ENCODE results near the gene ACP1.

Gene ACP1

DNA sequence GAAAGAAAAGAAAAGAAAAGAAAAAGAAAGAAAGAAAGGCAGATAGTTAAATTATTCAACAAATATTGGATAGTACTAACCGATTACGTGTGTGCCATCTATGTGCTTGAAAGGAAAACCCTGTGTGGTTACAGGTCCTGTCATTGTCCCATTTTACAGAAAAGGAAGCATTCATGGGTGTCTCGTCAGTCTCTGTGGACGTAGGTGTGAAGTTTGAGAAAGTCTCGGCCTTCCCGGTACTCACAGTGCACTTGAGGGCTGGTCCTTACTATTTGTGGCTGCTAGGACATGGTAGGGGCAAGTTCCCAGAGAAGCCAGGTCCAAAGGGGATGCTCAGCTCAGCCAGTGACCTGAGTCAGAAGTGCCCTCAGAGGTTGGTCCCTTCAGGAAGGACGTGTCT lies 20.2 kb upstream of the ACP1 start:
- Mint-ChIP-seq H3K4me1 (ENCODE audit: low read depth) (no peaks in the 10 kb centered on the region), H3K27me3 (no peaks in the 10 kb centered on the region), H3K9me3 (no peaks in the 10 kb centered on the region), H3K27ac (no peak overlapping the region), H3K36me3 (ENCODE audit: low read depth) (peaks cover 49% of the 10 kb centered on the region), H3K4me3 (no peak overlapping the region)
- intact Hi-C loops (cut with micrococcal nuclease): no loop called here

DNA sequence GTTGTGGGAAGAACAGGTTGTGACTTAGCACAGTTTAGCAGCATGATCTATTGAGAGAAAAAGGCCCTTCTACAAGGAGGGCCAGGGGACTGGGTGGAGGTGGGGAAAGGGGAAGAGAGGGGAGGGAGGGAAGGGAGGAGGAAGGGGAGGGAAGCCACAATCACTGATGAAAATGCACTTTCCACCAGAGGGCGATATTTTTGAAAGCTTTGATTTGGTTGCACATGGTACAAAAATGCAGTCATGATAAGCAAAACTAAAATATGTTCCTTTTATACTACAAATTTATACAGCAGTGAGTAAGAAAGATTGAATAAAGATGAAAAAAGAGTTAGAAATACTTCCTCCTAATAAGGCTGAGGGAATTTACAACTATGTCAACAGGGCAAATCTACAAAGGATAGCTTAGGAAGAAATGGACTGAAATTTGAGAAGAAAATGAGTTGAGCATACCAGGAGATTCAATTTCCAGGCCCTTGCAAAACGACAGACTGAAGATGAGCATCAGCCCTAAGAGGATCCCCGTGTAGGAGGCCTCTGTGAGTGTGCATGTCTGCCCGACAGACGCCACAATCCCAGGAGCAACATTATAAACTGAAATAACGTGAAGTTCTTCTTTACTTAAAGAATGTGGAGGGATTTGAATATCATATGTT lies 18.1 kb upstream of the ACP1 start:
- H3K4me1 Mint-ChIP-seq (ENCODE audit: low read depth): no peaks in the 10 kb centered on the region
- no peaks in the 10 kb centered on the region for H3K27me3 Mint-ChIP-seq
- H3K9me3 Mint-ChIP-seq: no peaks in the 10 kb centered on the region
- intact Hi-C loops (cut with micrococcal nuclease): loop anchor here (2.0 to 5.0 kb wide), 2 partner anchors 46 to 390 kb away; no protein-coding TSS in a partner anchor
- H3K4me3 Mint-ChIP-seq: no peak overlapping the region
- peaks cover 30% of the 10 kb centered on the region for H3K36me3 Mint-ChIP-seq (ENCODE audit: low read depth)
- no peak overlapping the region for H3K27ac Mint-ChIP-seq

DNA sequence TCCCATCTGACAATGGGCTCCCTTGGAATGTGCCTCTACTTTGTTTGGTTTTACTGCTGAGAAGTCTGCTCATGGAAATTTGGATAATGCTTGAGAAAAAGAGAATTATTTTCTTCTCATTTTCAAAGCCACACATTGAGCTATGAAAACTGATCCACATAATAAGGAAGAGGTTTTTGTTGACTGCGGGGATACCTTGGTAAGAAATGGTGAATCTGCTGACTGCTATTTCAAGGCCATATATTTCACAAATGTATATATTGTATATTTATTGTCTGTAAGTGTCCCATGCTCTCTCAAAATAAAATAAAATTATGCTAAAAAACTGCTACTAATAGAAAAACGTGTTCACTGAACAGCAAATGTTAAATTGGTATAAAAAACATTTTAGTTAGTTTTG lies 16.0 kb upstream of the ACP1 start:
- intact Hi-C loops (cut with micrococcal nuclease): loop anchor here (5.0 kb wide), 1 partner anchor 44 kb away; no protein-coding TSS in a partner anchor
- Mint-ChIP-seq H3K4me3 (no peak overlapping the region), H3K4me1 (ENCODE audit: low read depth) (no peaks in the 10 kb centered on the region)

DNA sequence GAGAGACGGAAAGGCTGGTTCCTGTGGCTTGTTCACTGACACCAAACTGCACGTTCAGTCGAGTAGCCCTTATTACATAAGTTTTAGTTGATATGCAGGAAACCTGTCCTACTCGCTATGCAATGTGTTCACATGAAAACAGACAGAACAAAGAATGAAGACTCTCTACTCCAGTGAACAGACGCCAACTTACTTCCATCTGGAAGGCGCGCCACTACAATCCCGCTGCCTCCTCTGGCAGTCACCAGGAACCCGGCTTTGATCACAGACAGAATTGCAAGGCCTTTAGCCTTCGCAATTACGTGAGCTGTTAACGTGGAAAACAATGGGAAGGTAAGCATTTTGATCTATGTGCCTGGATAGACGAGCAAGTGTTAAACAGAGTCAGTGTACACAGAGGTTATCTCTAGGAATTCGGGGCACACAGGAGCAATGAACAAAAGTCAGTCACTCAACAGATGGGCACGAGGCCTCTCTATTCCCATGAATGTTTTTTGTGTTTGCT lies 15.2 kb upstream of the ACP1 start:
- intact Hi-C loops (cut with micrococcal nuclease): loop anchor here (5.0 kb wide), 1 partner anchor 43 kb away; no protein-coding TSS in a partner anchor
- H3K4me3 Mint-ChIP-seq: no peak overlapping the region
- no peaks in the 10 kb centered on the region for H3K9me3 Mint-ChIP-seq
- no peaks in the 10 kb centered on the region for H3K27me3 Mint-ChIP-seq
- no peaks in the 10 kb centered on the region for H3K4me1 Mint-ChIP-seq (ENCODE audit: low read depth)
- H3K36me3 Mint-ChIP-seq (ENCODE audit: low read depth): peaks cover 11% of the 10 kb centered on the region
- H3K27ac Mint-ChIP-seq: no peak overlapping the region

More for the DNA sequence above, 16.0 kb upstream of the ACP1 start:
- no peaks in the 10 kb centered on the region for H3K9me3 Mint-ChIP-seq
- no peaks in the 10 kb centered on the region for H3K27me3 Mint-ChIP-seq
- no peak overlapping the region for H3K27ac Mint-ChIP-seq
- peaks cover 20% of the 10 kb centered on the region for H3K36me3 Mint-ChIP-seq (ENCODE audit: low read depth)

DNA sequence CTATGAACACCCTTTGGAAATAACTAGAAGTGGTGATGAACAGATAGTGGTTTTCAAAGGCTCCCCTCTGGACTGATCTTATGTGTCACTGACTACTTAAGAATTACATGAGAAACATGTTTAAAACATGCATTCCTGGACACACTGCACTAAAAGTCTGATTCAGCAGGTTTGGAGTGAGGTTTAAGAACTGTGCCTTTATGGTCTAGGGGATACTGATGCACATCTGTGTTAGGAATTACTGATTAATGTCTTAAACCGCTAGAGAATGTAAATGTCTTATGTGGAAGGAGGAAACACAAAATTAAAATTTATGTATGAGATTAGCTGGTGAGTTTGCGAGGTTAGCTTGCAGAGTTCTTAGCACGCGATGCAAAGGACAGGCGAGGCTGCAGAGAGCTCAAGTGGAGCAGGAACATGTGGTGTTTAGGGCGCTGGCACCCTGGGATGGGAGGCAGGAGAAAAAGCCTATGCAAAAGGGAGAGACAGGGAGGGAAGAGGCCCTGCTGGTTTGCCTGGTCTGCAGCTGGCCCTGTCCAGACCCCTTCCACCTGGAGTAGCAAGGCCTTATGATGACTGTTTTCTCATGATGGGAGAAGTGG lies 12.6 kb upstream of the ACP1 start:
- Mint-ChIP-seq H3K4me1 (ENCODE audit: low read depth) (no peaks in the 10 kb centered on the region), H3K27ac (no peak overlapping the region), H3K4me3 (no peak overlapping the region), H3K9me3 (no peaks in the 10 kb centered on the region), H3K36me3 (ENCODE audit: low read depth) (peaks cover 4% of the 10 kb centered on the region), H3K27me3 (no peaks in the 10 kb centered on the region)
- intact Hi-C loops (cut with micrococcal nuclease): no loop called here

DNA sequence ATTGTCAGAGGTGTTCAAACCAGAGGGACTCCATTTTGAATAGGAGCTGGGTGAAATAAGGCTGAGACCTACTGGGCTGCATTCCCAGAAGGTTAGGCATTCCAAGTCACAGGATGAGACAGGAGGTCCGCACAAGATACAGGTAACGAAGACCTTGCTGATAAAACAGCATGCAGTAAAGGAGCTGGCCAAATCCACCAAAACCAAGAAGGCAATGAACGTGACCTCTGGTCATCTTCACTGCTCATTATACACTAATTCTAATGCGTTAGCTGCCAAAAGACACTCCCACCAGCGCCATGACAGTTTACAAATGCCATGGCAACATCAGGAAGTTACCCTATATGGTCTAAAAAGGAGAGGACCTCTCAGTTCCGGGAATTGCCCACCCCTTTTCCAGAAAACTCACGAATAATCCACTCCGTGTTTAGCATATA lies 11.5 kb upstream of the ACP1 start:
- Mint-ChIP-seq H3K27me3 (no peaks in the 10 kb centered on the region), H3K27ac (no peak overlapping the region), H3K4me1 (ENCODE audit: low read depth) (no peaks in the 10 kb centered on the region), H3K9me3 (peaks cover 10% of the 10 kb centered on the region), H3K4me3 (no peak overlapping the region), H3K36me3 (ENCODE audit: low read depth) (no peaks in the 10 kb centered on the region)
- intact Hi-C loops (cut with micrococcal nuclease): no loop called here

DNA sequence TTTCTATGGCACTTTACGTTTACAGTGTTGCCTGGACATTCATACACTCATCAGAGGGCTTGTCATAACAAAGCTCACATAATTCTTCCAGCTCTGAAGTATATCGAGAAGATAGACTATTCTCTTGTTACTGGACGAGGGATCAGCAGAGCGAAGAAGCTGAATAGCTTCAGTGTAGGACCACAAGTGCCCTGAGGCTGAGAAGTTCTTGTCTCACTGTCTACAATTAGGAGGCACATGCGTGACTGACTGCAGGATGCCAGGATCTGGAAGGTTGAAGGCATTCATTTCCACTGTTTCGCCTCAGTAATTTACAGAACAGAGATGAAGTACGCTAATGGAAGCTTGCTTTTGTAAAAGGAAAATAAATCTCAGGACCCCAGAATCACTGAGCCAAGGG lies 10.5 kb upstream of the ACP1 start:
- Mint-ChIP-seq H3K9me3 (peaks cover 20% of the 10 kb centered on the region), H3K36me3 (ENCODE audit: low read depth) (no peaks in the 10 kb centered on the region), H3K27ac (no peak overlapping the region), H3K27me3 (no peaks in the 10 kb centered on the region), H3K4me1 (ENCODE audit: low read depth) (no peaks in the 10 kb centered on the region), H3K4me3 (no peak overlapping the region)
- intact Hi-C loops (cut with micrococcal nuclease): no loop called here

DNA sequence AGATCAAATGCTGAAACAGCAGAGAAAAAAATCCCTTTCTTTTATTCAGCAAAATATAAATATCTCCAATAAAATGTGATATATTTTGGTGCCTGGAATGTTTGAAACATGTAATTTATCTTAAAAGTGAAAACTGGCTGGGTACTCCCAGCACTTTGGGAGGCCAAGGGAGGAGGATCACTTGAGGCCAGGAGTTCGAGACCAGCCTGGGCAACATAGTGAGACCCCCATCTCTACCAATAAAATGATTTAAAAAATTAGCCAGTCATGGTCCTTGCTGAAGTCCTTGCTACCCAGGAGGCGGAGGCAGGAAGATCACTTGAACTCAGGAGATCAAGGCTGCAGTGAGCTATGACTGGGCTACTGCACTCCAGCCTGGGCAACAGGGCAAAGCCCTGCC lies 9.6 kb upstream of the ACP1 start:
- H3K27ac Mint-ChIP-seq: no peak overlapping the region
- H3K27me3 Mint-ChIP-seq: no peaks in the 10 kb centered on the region
- intact Hi-C loops (cut with micrococcal nuclease): no loop called here
- H3K36me3 Mint-ChIP-seq (ENCODE audit: low read depth): no peaks in the 10 kb centered on the region
- no peak overlapping the region for H3K4me3 Mint-ChIP-seq
- H3K9me3 Mint-ChIP-seq: peaks cover 21% of the 10 kb centered on the region
- H3K4me1 Mint-ChIP-seq (ENCODE audit: low read depth): no peaks in the 10 kb centered on the region

DNA sequence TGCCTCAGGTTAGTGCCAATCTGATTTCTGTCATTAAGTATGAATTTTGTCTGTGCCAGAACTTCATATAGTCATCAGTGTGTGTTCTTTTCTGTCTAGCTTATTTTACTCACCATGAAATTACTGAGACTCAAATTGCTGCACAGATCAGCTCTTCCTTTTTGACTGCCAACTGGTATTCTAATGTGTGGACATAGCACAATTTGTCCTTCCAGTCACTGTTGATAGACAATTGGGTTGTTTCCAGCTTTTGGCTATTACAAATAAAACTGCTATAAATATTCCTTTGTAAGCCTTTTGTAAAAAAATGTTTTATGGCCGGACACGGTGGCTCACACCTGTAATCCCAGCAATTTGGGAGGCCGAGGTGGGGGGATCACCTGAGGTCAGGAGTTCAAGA lies 8.7 kb upstream of the ACP1 start:
- Mint-ChIP-seq H3K4me1 (ENCODE audit: low read depth) (no peaks in the 10 kb centered on the region), H3K27me3 (no peaks in the 10 kb centered on the region), H3K4me3 (no peak overlapping the region), H3K27ac (no peak overlapping the region), H3K9me3 (peaks cover 21% of the 10 kb centered on the region), H3K36me3 (ENCODE audit: low read depth) (no peaks in the 10 kb centered on the region)
- intact Hi-C loops (cut with micrococcal nuclease): no loop called here

DNA sequence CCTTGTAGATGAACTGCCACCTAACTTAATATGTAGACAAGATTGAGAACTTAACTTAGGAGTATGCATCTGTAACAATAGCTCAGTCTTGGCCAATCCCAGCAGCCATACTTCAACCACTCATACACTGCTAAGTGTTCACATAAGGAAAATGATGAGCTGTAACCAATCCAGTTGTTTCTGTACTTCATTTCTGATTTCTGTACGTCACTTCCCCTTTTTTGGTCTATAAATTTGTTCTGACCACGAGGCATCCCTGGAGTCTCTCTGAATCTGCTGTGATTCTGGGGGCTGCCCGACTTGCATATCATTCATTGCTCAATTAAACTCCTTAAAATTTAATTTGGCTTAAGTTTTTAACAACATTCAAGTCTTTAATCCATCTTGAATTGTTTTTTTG lies 7.3 kb upstream of the ACP1 start:
- no peak overlapping the region for H3K4me3 Mint-ChIP-seq
- peaks cover 21% of the 10 kb centered on the region for H3K9me3 Mint-ChIP-seq
- H3K36me3 Mint-ChIP-seq (ENCODE audit: low read depth): no peaks in the 10 kb centered on the region
- H3K27ac Mint-ChIP-seq: no peak overlapping the region
- intact Hi-C loops (cut with micrococcal nuclease): no loop called here
- H3K27me3 Mint-ChIP-seq: no peaks in the 10 kb centered on the region
- H3K4me1 Mint-ChIP-seq (ENCODE audit: low read depth): no peaks in the 10 kb centered on the region

DNA sequence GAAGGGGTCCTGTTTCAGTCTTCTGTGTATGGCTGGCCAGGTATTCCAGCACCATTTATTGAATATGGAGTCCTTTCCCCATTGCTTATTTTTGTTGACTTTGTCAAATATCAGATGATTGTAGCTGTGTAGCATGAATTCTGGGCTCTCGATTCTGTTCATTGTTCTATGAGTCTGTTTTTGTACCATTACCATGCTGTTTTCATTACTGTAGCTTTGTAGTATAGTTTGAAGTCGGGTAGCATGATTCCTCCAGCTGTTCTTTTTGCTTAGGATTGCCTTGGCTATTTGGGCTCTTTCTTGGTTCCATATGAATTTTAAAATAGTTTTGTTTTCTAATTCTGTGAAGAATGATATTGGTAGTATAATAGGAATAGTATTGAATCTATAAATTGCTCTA lies 6.9 kb upstream of the ACP1 start:
- no peaks in the 10 kb centered on the region for H3K27me3 Mint-ChIP-seq
- peaks cover 21% of the 10 kb centered on the region for H3K9me3 Mint-ChIP-seq
- H3K36me3 Mint-ChIP-seq (ENCODE audit: low read depth): no peaks in the 10 kb centered on the region
- intact Hi-C loops (cut with micrococcal nuclease): no loop called here
- H3K27ac Mint-ChIP-seq: no peak overlapping the region
- H3K4me3 Mint-ChIP-seq: no peak overlapping the region
- no peaks in the 10 kb centered on the region for H3K4me1 Mint-ChIP-seq (ENCODE audit: low read depth)

DNA sequence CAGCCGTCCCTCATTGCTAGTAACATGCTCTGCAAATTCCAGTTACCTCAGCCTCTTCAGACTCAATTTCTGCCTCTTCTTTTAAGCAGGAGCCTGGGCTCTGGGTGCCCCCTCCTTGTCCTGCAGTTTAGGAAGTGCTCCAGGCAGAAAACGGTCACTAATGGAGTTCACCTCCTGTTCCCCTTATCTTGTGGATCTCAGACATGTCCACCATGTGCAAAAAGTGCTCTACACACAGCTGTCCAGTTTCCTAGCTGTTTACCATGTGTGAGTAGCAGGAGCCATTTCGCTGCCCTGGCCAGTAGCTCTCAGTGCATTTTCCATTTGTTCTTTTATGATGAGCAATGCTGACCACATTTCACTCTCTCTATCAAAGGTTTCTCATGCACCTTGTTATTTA lies 5.8 kb upstream of the ACP1 start:
- intact Hi-C loops (cut with micrococcal nuclease): no loop called here
- Mint-ChIP-seq H3K27ac (no peak overlapping the region), H3K4me3 (no peak overlapping the region), H3K4me1 (ENCODE audit: low read depth) (no peaks in the 10 kb centered on the region), H3K9me3 (peaks cover 21% of the 10 kb centered on the region), H3K27me3 (peaks cover 5% of the 10 kb centered on the region), H3K36me3 (ENCODE audit: low read depth) (no peaks in the 10 kb centered on the region)

DNA sequence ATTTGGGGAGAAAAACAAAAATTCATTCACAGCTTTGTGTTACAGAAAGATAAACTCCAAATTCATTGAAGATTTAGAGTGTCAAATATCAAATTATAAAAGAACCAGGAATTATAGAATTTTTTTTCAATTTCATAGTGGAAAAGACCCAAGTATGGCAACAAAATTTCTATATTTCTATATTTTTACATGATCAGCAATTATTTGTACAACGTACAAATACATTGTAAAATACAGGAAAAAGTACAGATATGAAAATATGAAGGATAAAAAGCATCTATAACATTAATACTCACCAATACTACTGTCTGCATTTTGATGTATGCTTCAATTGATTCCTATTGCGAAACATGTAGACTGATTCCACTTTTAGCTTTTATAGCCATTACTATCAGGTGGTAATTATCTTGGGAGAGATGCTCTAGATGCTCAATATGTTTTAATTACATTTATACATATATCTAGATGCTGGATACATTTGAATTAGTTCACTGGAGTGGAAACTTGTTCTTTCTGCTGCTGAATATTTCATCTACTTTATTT lies 4.9 kb upstream of the ACP1 start:
- H3K9me3 Mint-ChIP-seq: peaks cover 21% of the 10 kb centered on the region
- no peak overlapping the region for H3K4me3 Mint-ChIP-seq
- H3K4me1 Mint-ChIP-seq (ENCODE audit: low read depth): no peaks in the 10 kb centered on the region
- no peak overlapping the region for H3K27ac Mint-ChIP-seq
- peaks cover 5% of the 10 kb centered on the region for H3K27me3 Mint-ChIP-seq
- intact Hi-C loops (cut with micrococcal nuclease): no loop called here
- H3K36me3 Mint-ChIP-seq (ENCODE audit: low read depth): peaks cover 5% of the 10 kb centered on the region

DNA sequence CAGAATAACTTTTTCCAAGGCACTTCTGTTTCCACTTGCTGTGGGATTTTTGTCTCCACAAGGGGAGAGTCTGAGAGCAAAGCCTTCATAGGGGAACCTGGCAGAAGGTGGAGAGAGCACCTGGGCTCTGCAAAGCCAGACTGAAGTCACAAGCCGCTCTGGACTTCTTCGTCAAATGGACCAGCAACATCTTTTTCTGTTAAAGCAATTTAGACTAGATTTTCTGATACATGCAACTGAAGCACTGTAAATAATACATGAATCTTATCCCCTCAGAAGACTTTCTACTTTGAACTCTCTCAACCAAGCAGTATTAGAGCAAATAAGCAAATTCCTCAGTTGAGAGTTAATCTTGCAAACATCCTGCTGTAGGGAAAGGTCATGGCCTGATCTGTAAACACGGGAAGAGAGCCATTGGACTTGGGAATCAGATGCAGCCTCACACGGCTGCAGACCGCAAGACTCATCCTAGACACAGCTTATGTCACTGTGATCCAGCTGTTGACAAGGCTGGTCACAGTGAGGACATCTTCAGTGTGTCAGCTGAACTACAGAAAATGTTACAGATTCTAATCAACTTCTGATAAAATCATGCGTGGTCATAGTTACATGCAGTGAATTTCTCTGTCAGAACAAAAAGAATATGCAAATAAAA lies 4.1 kb upstream of the ACP1 start:
- intact Hi-C loops (cut with micrococcal nuclease): no loop called here
- Mint-ChIP-seq H3K27ac (no peak overlapping the region), H3K4me3 (no peak overlapping the region), H3K36me3 (ENCODE audit: low read depth) (peaks cover 9% of the 10 kb centered on the region), H3K9me3 (peaks cover 21% of the 10 kb centered on the region), H3K4me1 (ENCODE audit: low read depth) (peaks cover 4% of the 10 kb centered on the region), H3K27me3 (peaks cover 5% of the 10 kb centered on the region)

Measured in dendritic cell treated with granulocyte-macrophage colony-stimulating factor and Interleukin-4, amounts not matched to agents 40 ng/mL and 50 ng/mL, for 4 days (primary cell).